HAP-1 (cell line): Measurements from ENCODE around the gene NOL4L.
"Not testable (repeated sequence)": the region's sequence is repeated elsewhere in the genome, so short reads cannot be mapped to it uniquely, and the experiment has no call there.

Experiments used
- DNase-seq, 2 experiments: peaks; one replicate each; pipeline ENCODE4 v3.0.0-alpha.2; 2016 to 2020; ENCODE audit warnings: low spot score in 2 of 2
- H3K27me3 ChIP-seq: fragments of 250-450 bp; sonication (Bioruptor Pico); 2 replicates; pipeline ENCODE4 v1.5.1; 2020; ENCODE audit warnings: low read depth, mild to moderate bottlenecking, moderate library complexity
- H3K36me3 ChIP-seq: fragments of 250-450 bp; sonication (Bioruptor Pico); replicated peaks from 2 replicates; pipeline ENCODE4 v1.5.1; 2020; ENCODE audit warnings: mild to moderate bottlenecking
- H3K4me1 ChIP-seq: fragments of 250-450 bp; sonication (Bioruptor Pico); 2 replicates; pipeline ENCODE4 v1.5.1; 2020; ENCODE audit warnings: mild to moderate bottlenecking
- H3K4me3 ChIP-seq: fragments of 250-450 bp; sonication (Bioruptor Pico); 2 replicates; pipeline ENCODE4 v1.5.1; 2020; ENCODE audit warnings: mild to moderate bottlenecking, moderate library complexity
- H3K9me3 ChIP-seq: fragments of 250-450 bp; sonication (Bioruptor Pico); 2 replicates; pipeline ENCODE4 v1.5.1; 2020; ENCODE audit warnings: mild to moderate bottlenecking, moderate library complexity
- in situ Hi-C: fragments of 300-500 bp; cut with MboI; formaldehyde crosslinking; loops from 3 replicates; pipeline ENCODE4 v1.14.3; 2020; ENCODE audit warnings: low sequenced_read_pairs, inconsistent platforms, mixed read lengths

NOL4L gene

DNA sequence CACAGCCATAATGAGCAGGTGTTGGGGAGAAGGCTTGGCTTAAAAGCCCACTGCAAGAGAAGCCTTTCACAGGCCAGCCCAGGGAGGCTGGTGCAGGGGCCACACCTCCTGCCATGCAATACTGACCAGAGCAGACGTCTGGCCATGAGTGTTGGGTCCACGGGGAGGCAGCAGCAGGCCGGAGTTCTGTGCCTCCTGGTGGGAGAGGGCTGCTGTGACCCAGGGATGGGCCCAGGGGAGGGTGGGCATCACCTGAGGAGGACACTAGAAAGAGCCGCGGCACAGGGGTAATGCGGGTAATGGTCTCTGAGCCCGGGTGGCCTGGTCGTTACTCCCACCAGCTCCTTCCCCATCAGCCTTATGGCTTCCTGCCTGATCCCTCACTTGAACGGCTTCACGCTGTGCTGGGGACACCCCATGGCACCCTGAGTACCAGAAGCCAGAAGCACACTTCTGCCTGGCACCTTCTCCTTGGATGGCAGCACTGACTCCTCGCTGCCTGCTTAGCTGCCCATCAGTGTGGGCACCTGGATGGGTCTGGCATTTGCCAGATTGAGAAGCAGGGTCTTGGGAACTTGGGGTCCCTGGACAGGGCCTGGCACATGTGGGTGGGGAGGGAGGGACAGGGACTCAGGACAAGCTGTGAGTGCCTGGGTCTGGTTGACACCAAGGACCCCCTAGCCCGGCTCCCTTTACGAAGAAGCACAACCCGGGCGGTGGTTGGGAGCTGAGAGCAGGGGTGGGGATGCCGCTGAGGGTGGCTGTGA, 118.2 kb downstream of the NOL4L start:
- no peaks in the 10 kb centered on the region for H3K36me3 ChIP-seq
- H3K27me3 ChIP-seq = no peaks in the 10 kb centered on the region
- no peak overlapping the region for H3K4me3 ChIP-seq
- no peaks in the 10 kb centered on the region for H3K9me3 ChIP-seq
- in situ Hi-C loops = no loop called here
- no peaks in the 10 kb centered on the region; the same call in 1 of the 2 replicates for H3K4me1 ChIP-seq
- no peak for DNase-seq

DNA sequence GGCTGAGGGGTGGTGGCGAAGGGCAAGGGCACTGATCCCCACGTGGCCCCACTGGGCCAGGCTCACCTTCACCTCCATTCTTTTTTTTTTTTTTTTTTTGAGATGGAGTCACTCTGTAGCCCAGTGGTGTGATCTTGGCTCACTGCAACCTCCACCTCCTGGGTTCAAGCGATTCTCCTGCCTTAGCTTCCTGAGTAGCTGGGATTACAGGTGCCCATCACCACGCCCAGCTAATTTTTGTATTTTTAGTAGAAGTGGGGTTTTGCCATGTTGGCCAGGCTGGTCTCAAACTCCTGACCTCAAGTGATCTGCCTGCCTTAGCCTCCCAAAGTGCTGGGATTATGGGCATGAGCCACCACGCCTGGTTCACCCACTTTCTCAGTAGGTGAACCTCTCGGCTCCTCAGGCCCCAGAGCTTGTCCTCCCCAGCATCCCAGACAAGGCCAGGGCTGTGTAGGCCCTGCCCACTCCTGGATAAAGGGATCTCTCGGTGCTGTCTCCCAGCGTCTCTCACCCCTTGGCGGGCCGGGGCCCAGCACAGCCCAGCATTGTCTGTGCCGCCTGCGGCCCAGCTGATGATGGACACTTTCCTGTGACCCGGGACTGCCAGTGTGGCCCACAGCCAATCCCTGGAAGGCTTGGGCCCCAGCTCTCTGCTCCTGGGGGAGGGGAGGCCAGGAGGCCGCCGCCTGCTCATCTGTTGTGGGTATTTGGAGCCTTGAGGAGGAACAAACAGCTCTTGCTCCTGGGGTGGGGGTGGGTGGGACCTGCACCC, 119.0 kb downstream of the NOL4L start:
- DNase-seq, H3K9me3 ChIP-seq, H3K4me3 ChIP-seq, in situ Hi-C loops, H3K27me3 ChIP-seq, H3K4me1 ChIP-seq, H3K36me3 ChIP-seq: not testable (repeated sequence)

DNA sequence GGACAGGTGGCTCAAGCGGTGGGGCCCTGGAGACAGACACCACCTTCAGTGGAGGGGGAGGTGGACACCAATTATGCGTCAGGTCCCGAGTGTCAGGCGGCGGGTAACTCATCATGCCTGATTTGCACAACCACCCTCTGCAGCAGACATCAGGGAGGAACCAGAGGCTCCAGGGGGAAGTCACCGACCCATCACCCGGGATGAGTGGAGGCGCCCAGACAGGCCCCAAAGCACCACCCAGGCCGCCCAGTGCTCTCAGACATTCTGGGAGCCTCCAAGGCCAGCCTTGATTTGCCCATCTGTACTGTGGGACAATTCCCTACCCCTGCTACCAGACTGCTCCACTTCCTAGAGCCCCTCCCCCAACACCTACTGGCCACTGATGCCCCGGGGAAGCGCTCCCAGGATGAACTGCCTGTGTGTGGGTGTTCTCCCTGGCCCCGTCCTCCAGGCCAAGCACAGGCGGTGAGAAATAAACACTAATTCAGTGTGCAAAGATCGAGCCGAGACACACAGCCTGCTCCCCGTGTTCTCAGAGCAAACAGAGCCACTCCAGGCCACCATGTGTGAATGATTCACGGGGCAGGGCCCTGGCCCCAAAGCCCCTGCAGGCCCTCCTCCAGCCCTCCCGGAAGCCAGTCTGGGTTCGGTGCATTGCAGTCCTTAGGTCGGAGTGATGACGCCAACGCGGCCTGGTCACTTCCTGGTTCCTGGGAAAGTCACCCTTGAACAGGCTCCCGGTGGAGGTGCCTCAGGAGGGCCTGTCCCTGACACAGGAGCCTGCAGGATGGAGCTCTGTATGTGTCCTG, 119.8 kb downstream of the NOL4L start:
- DNase-seq = no peak
- Histone ChIP-seq H3K4me3 (no peak overlapping the region), H3K27me3 (no peaks in the 10 kb centered on the region), H3K4me1 (no peaks in the 10 kb centered on the region; the same call in 1 of the 2 replicates), H3K36me3 (no peaks in the 10 kb centered on the region), H3K9me3 (no peaks in the 10 kb centered on the region)
- in situ Hi-C loops = no loop called here

DNA sequence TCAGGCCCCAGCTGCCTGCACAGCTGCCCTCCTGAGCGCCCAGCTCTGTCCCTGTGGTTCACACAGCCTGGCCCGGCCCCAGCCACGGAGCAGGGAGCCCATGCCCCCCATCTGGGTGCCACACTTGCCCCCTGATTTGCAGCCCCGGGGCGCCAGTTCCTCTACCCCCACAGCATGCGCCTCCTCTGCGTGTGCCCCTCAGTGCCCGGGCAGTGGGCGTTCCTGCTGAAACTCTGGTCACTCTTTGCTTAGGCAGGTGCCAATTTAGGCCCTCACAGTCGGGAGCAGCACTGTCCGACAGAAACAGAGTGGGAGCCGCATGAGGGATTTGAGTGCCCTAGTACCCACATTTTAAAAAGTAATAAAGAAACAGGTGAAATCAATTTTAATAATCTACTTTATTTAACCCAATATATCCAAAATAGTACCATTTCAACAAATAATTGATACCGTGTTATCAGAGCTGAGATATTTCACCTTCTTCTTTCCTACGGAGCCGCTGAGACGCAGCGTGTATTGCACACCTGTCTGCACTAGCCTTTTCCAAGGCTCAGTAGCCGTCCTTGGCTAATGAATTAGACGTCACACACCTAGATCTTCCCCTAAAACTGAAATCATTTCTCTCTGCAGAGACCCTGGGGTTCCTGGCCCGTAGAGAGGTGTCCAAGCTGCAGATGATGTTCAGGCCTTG, 120.6 kb downstream of the NOL4L start:
- H3K4me1 ChIP-seq = no peaks in the 10 kb centered on the region; the same call in 1 of the 2 replicates
- in situ Hi-C loops = no loop called here

DNA sequence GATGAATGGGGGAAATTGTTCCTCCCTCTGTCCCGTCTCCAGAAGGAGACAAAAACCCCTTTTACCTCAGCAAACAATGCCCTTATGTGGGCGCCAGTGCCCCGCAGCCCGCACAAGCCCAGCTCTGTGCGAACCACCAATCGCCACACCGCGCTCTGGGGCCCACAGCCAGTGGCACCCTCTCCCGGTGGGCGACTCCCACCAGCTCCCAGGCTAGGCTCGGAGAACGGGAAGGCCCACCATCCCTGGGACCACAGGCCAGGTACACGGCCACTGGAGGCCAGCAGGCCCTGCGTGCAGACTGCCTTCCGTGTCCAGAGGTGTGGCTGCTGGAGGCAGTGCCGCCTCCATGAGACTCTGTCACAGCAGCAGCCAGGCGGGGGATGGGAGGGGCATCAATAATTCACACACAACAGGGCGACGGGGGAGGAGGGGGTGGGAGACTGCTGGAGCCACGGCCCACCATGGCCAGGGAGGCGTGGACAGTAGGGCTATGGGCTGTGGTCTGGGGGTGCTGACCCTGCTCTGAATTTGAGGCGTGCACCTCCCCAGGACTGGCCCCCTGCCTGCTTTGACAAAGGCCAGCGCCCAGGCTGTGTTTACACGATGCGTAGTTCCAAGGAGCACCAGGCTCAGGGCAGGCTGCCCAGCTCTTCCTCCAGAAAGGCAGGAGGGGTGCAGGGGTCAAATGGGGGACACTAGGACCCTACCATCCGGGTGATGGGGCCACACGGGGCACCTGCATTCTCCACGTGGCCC, 121.3 kb downstream of the NOL4L start:
- no peak for DNase-seq
- Histone ChIP-seq H3K36me3 (no peaks in the 10 kb centered on the region), H3K4me3 (no peak overlapping the region), H3K4me1 (no peaks in the 10 kb centered on the region; the same call in 1 of the 2 replicates), H3K9me3 (no peaks in the 10 kb centered on the region), H3K27me3 (no peaks in the 10 kb centered on the region)
- in situ Hi-C loops = no loop called here

More for the DNA sequence above, 120.6 kb downstream of the NOL4L start:
- no peaks in the 10 kb centered on the region for H3K36me3 ChIP-seq
- no peaks in the 10 kb centered on the region for H3K9me3 ChIP-seq
- H3K4me3 ChIP-seq = no peak overlapping the region
- no peaks in the 10 kb centered on the region for H3K27me3 ChIP-seq
- DNase-seq = no peak

DNA sequence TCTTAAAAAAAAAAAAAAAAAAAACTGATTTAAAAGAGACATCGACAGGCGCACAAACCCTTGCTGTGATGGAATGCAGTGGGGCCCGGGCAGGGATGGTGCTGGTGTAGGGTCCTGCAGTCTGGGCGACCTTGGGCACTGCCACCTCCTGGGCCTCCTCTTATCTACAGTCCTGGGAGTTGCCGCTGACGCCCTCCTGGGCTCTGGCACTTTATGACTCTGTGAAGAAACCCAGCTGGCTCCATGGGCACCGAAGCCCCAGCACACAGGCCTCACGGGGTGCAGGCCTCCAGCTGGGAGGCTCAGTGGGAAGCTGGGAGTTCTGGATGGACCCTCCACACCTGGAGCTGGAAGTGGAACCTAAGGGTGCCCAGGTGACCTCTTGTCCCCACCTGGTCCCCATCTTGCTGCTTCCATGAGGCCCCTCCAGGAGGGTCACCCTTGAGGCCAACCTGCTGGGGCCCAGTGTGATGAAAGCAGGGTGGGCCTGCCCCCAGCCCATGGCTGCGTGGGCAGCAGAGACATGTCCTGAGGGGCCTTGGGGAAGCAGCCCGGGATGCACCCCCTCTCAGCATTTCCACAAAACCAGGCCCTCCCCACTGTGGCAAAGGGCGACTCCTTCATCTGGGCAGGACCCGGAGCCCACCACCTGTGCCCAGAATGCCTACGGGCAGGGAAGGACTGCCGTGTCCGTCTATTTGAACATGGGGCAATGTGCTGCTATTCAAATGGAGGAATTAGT, 122.1 kb downstream of the NOL4L start:
- Histone ChIP-seq H3K36me3 (no peaks in the 10 kb centered on the region), H3K4me3 (no peak overlapping the region), H3K4me1 (no peaks in the 10 kb centered on the region; the same call in 1 of the 2 replicates), H3K27me3 (no peaks in the 10 kb centered on the region), H3K9me3 (no peaks in the 10 kb centered on the region)
- no peak for DNase-seq
- in situ Hi-C loops = no loop called here

DNA sequence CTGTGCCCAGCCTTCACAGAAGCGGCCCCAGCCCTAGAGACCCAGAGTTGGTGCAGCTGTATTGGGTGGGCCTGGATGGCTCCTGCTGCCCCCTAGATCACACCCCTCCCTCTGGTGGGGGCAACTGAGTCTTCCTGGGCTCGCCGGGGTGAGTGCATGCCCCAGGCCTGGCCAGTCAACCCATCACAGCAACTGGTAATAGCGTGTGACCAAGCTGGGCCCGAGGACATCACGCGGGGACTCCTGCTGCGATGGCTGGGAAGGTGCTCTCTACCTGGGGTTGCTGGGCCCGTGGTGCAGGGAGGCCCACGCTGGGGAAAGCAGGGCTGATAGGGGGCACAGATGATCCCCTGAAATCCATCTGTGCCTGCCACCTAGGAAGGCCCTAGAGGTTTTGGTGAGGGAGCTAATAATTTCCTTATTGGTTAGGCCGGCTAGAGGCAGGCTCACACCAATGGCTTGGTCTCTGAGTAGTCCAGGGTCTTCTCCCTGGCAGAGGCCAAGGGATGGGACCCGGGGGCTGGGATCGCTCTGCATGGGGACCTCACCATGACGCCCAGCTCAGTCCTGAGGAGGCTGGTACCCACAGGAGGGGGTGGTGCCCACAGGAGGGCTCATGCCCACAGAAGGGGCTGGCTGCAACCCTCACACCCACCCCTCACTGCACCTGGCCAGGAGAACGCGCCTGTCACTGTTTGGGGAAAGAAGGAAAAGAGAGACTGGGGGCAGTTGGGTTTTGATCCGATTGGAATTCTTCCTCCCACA, 123.1 kb downstream of the NOL4L start:
- Histone ChIP-seq H3K27me3 (no peaks in the 10 kb centered on the region), H3K36me3 (no peaks in the 10 kb centered on the region), H3K4me3 (no peak overlapping the region), H3K9me3 (no peaks in the 10 kb centered on the region), H3K4me1 (no peaks in the 10 kb centered on the region; the same call in 1 of the 2 replicates)
- no peak for DNase-seq
- in situ Hi-C loops = no loop called here

DNA sequence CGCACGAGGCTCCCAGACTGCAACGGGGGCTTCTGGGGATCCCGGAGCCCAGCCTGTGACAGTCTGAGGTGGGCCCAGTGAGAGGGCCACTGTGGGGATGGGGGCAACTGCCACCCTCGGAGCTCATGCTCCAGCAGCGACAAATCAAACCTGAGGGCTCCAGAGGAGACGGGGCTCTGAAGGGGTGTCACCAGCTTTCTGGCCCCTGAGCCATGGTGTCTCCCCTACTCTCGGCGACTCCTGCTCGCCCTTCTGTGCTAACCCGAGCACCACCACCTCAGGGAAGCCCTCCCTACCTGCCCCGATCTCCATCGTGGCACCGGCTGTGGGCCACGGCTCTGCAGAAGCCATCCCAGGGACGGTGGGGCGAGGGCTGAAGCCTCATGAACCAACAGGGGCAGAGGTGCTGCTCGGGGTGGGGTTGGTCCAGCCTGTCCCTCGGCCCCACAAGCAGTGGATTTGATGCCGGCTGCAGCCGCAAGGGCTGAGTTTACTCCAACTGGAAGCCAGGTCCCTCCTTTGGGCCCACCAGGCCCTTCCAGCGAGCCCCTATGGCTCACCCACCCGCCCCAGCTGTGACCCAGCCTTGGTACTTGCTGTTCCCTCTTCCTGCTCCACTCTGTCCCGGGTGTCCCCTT, 124.3 kb downstream of the NOL4L start:
- Histone ChIP-seq H3K36me3 (no peaks in the 10 kb centered on the region), H3K4me3 (no peak overlapping the region), H3K4me1 (no peaks in the 10 kb centered on the region; the same call in 1 of the 2 replicates), H3K27me3 (no peaks in the 10 kb centered on the region), H3K9me3 (no peaks in the 10 kb centered on the region)
- in situ Hi-C loops = no loop called here
- DNase-seq = no peak

DNA sequence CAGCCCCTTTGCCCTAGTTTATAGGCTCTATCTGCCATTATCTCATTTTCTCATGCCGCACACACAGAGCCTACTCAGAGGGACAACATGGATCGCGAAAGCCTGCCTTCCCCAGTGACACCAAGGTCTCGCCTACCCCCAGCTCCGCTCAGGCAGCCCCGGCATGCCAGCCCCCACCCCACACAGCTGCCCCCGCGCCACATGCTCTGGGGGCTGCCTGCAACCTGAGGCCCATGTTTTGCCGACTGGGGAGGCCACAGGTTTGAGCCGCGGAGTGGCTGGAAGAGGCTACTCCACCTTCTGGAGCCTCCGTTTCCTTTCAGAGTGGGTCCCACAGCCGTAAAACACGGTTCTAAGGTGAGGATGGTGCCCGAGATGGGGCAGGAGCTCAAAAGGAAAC, 124.9 kb downstream of the NOL4L start:
- Histone ChIP-seq H3K9me3 (no peaks in the 10 kb centered on the region), H3K4me3 (no peak overlapping the region), H3K36me3 (no peaks in the 10 kb centered on the region), H3K27me3 (no peaks in the 10 kb centered on the region), H3K4me1 (no peaks in the 10 kb centered on the region; the same call in 1 of the 2 replicates)
- DNase-seq = no peak
- in situ Hi-C loops = no loop called here

DNA sequence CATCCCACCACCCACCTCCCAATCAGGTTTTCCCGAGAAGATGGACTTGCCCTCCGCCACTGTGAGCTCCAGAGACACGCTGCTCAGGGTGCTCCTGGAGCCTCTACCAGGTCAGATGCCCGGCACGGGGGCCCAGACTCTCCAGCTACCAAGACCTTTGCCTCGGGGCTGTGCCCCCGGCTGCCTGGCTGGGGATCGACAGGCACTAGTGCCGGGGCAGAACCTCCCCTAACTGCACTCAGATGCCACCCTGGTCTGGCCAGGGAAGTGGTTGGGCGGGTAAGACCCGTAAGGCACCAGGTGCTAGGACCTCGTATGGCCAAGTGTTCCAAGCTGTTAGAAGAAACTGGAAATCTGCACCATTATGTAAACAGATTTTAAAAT, 126.3 kb downstream of the NOL4L start:
- no peak overlapping the region for H3K4me3 ChIP-seq
- in situ Hi-C loops = no loop called here

DNA sequence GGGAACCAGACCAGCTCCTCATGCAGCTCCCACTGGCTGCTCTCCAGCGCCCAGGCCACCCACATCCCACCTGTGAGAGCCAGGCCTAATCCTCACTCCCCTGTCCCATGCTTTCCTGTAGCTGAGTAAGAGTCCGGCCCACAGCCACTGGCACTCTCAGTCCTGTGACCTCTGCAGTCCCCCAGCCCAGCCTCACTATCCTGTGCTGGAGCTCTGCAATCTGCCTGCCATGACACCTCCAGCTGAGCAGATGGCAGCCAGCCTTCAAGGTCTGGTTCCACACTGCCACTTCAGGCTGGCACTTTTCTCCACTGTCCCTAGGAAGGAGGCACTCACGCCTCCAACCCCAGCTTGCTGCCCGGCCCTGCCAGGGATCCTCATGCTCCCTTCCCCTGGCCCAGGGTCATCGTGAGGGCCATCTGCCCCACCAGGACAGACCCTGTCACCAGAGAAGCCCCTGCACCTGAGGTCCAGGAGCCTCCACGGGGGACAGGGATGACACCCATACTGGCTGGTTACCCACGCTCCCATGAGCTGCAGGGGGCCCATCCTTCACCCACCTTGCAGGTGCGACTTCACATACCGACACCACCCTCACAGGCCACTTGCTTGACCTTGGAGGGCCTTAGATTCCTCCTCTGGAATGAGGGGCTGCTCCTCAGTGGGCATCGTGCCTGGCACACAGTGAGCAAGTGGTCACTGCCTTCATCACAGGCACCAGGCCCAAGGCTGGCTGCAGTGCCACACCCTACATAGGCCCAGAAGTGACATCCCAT, 126.9 kb downstream of the NOL4L start:
- no peak overlapping the region for H3K4me3 ChIP-seq
- in situ Hi-C loops = no loop called here
- H3K4me1 ChIP-seq = no peaks in the 10 kb centered on the region
- no peaks in the 10 kb centered on the region for H3K36me3 ChIP-seq
- H3K9me3 ChIP-seq = no peaks in the 10 kb centered on the region
- no peak for DNase-seq
- H3K27me3 ChIP-seq = no peaks in the 10 kb centered on the region

More for the DNA sequence above, 126.3 kb downstream of the NOL4L start:
- no peaks in the 10 kb centered on the region for H3K36me3 ChIP-seq
- H3K27me3 ChIP-seq = no peaks in the 10 kb centered on the region
- DNase-seq = no peak
- H3K4me1 ChIP-seq = no peaks in the 10 kb centered on the region; the same call in 1 of the 2 replicates
- no peaks in the 10 kb centered on the region for H3K9me3 ChIP-seq
